ENCODE results near the gene KRTAP10-5.

The KRTAP10-5 gene

DNA sequence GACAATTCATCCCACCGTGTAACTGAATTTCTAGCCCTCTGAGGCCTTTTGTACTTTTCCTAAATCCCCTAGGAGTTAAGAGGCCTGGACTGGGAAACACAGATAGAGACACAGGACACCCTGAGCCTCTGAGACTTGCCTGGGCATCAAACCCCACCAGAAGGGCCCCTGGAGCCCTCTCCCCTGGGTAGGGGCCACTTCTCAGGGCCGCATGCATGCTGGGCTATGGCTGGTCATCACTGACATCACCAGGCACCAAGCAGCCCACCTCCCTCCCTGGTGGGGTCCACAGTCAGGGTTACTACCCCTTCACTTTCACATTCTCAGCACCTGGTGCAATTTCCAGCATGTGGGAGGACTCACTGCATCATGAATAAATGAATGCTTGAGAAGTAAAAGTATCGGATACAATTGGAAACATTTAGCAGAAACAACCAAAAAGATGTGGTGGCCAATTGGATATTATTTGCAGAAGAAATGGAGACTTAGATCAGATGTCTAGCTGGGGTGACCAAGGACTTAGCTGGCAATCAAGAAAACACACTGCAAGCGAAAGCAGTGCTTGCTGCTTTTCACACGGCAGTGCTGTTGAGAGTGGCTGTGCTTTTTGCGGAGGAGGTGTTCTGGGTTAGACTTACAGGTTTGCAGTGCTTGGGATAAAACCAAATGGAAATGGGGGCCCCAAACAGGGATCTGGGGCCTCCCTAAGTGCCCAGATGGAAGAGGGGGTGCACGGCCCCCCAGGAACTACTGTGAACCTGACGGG lies 19.0 kb upstream of the KRTAP10-5 start:
- H3K9me3 Mint-ChIP-seq: peaks cover 8% of the 10 kb centered on the region
- H3K36me3 Mint-ChIP-seq (ENCODE audit: low read depth): no peaks in the 10 kb centered on the region
- H3K27ac Mint-ChIP-seq: no peak overlapping the region
- H3K4me3 Mint-ChIP-seq: no peak overlapping the region
- peaks cover 9% of the 10 kb centered on the region for H3K27me3 Mint-ChIP-seq (ENCODE audit: low read depth)
- H3K4me1 Mint-ChIP-seq: no peaks in the 10 kb centered on the region
- no peak for TF ChIP-seq CTCF (IDR thresholded peaks at IDR 0.05; ENCODE audit: unreplicated experiment in 3 of 3)

DNA sequence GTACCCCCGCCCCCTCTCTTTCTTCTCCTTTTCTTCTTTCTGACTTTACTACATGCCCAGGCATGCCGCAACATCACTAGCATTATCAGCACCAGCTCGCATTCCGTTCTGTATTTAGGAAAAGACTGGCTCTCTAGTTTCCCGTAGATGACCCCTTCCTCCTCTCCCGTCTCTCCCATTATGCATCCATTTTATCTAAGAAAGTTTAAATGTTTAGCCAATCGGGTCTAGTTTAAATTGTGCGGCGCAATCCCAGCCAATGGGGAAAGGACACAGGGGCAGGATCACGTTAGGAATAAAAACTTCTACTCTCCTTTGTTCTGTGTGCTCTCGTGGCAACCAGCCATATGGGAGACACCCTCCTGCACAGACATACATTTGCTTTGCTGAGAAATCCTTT lies 17.7 kb upstream of the KRTAP10-5 start:
- H3K9me3 Mint-ChIP-seq: peaks cover 5% of the 10 kb centered on the region

DNA sequence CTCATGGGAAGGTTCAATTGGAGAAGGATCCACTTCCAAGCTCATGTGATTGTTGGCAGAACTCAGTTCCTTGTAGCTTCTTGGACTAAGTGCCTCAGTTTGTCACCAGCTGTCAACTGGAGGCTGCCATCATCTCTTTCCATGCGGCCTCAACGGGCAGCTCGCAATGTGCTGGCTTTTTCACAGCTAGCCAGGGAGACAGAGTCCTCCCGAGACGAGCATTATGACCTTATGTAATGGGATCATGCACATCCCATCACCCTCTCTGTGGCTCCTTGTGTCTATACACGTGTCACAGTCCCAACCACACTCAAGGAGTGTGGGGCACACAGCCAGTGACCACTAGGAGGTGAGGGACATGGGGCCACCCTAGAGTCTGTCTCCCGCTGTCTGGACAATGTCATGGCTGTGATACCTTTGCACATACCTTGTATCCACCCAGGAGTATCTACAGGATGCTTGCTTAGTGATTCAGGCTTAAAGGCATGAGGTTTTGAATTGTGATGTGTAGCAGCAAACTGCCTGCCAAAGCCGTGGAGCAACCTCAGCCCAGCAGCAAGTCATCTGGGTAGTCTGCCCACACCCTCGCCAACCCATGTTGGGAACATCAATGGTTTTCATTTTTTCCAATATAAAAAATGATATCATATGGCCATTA lies 15.8 kb upstream of the KRTAP10-5 start:
- no peak for TF ChIP-seq CTCF (IDR thresholded peaks at IDR 0.05; ENCODE audit: unreplicated experiment in 3 of 3)
- Mint-ChIP-seq H3K36me3 (ENCODE audit: low read depth) (no peaks in the 10 kb centered on the region), H3K4me3 (no peak overlapping the region), H3K9me3 (peaks cover 5% of the 10 kb centered on the region), H3K27ac (no peak overlapping the region), H3K27me3 (ENCODE audit: low read depth) (peaks cover 20% of the 10 kb centered on the region), H3K4me1 (peaks cover 11% of the 10 kb centered on the region)

More for the DNA sequence above, 17.7 kb upstream of the KRTAP10-5 start:
- TF ChIP-seq CTCF (IDR thresholded peaks at IDR 0.05; ENCODE audit: unreplicated experiment in 3 of 3): no peak
- peaks cover 13% of the 10 kb centered on the region for H3K27me3 Mint-ChIP-seq (ENCODE audit: low read depth)
- H3K4me1 Mint-ChIP-seq: peaks cover 11% of the 10 kb centered on the region
- no peak overlapping the region for H3K4me3 Mint-ChIP-seq
- no peak overlapping the region for H3K27ac Mint-ChIP-seq
- H3K36me3 Mint-ChIP-seq (ENCODE audit: low read depth): no peaks in the 10 kb centered on the region

DNA sequence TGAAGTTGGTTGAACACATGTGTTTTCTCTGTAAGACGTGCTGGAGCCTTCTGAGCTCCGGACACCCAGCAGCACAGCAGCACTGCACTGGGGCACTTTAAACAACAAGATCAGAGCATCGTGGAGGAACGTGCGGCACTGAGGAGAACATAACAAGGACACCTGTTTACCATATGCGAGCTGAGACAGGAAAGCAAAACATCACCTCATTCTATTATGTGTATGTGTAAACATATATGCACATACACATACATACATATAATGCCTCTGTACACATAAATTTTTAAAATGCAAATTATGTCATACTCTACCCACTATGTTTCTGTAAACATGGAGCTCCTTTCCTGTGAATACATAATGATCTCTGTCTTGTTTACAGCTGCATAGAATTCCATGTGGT lies 15.1 kb upstream of the KRTAP10-5 start:
- no peak for TF ChIP-seq CTCF (IDR thresholded peaks at IDR 0.05; ENCODE audit: unreplicated experiment in 3 of 3)
- H3K9me3 Mint-ChIP-seq: peaks cover 5% of the 10 kb centered on the region
- H3K27ac Mint-ChIP-seq: no peak overlapping the region

DNA sequence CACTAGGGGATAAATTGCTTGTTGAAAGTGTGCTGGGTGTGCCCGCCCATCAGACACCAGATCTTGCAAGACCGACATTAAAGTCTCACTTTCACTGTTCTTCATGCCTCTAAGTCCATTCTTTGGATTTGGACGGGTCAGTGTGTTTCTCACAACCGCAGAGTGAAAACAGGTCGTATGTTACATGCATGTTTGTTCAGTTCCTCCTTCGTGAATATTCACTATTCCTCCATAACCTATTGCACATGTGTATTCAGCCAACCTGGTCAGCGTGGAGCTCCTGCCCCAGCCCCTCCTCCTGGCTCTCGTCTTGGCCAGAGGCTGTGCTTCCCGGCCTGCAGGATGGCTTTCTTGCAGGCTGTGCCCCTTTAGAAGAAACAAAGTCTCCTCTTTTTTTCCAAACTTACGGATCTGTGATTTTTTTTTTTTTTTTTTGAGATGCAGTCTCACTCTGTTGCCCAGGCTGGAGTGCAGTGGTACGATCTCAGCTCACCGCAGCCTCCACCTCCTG lies 14.1 kb upstream of the KRTAP10-5 start:
- Mint-ChIP-seq H3K27ac (no peak overlapping the region), H3K9me3 (peaks cover 5% of the 10 kb centered on the region), H3K4me3 (no peak overlapping the region)

More for the DNA sequence above, 15.1 kb upstream of the KRTAP10-5 start:
- H3K27me3 Mint-ChIP-seq (ENCODE audit: low read depth): peaks cover 20% of the 10 kb centered on the region
- H3K4me3 Mint-ChIP-seq: no peak overlapping the region
- no peaks in the 10 kb centered on the region for H3K36me3 Mint-ChIP-seq (ENCODE audit: low read depth)
- H3K4me1 Mint-ChIP-seq: peaks cover 11% of the 10 kb centered on the region

More for the DNA sequence above, 14.1 kb upstream of the KRTAP10-5 start:
- Mint-ChIP-seq H3K4me1 (peaks cover 11% of the 10 kb centered on the region), H3K27me3 (ENCODE audit: low read depth) (peaks cover 17% of the 10 kb centered on the region), H3K36me3 (ENCODE audit: low read depth) (no peaks in the 10 kb centered on the region)
- TF ChIP-seq CTCF (IDR thresholded peaks at IDR 0.05; ENCODE audit: unreplicated experiment in 3 of 3): no peak

Data from nephron (organoid).